ENCODE data around the gene ZNF692.

The ZNF692 gene

DNA sequence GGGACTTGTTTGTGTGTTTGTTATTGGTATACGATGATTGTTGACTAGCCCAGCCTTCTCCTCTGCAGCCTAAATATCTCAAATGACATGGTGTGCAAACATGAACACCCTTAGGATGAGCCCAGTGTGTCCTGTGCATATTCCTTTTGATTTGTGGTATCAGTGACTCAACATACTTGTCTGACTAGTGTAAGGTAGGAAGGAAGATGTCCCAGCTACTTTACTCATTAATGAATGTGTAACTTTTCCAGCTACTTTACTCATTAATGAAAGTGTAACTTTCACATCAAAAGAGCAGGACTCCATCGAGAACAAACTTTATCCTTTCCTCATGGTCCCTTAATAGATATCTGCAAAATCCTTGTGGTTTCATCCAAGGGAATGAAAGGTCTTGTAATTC is 2.7 kb upstream of the ZNF692 start:
- no peak overlapping the region for H3K4me3 ChIP-seq (ENCODE audit: low read length)
- no peak for DNase-seq (ENCODE audit: low read depth)
- TF ChIP-seq, protein P1, sequence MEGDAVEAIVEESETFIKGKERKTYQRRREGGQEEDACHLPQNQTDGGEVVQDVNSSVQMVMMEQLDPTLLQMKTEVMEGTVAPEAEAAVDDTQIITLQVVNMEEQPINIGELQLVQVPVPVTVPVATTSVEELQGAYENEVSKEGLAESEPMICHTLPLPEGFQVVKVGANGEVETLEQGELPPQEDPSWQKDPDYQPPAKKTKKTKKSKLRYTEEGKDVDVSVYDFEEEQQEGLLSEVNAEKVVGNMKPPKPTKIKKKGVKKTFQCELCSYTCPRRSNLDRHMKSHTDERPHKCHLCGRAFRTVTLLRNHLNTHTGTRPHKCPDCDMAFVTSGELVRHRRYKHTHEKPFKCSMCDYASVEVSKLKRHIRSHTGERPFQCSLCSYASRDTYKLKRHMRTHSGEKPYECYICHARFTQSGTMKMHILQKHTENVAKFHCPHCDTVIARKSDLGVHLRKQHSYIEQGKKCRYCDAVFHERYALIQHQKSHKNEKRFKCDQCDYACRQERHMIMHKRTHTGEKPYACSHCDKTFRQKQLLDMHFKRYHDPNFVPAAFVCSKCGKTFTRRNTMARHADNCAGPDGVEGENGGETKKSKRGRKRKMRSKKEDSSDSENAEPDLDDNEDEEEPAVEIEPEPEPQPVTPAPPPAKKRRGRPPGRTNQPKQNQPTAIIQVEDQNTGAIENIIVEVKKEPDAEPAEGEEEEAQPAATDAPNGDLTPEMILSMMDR (conservative IDR thresholded peaks at IDR 0.05; ENCODE audit: low read depth, low read length), result no peak

DNA sequence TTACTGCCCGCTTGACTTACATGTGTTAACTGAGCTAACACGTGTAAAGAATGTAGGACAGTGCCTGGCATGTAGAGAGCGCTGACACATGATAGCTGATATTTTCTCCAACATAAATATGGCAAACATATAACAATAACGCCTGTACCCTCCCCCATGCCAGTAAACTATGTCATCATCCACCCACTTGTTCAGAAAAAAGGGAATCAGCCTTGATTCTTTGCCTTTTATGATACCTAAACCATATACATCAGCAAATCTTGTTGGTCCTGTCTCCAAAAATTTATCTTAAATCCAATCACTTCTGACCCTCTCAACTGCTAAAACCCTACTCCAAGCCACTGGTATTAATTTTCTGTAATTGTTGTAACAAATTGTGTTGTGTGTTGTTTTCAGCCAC is 1.1 kb upstream of the ZNF692 start:
- DNase-seq (ENCODE audit: low read depth), result no peak
- no peak overlapping the region for H3K4me3 ChIP-seq (ENCODE audit: low read length)
- TF ChIP-seq, protein P1 (conservative IDR thresholded peaks at IDR 0.05; ENCODE audit: low read depth, low read length), result no peak

DNA sequence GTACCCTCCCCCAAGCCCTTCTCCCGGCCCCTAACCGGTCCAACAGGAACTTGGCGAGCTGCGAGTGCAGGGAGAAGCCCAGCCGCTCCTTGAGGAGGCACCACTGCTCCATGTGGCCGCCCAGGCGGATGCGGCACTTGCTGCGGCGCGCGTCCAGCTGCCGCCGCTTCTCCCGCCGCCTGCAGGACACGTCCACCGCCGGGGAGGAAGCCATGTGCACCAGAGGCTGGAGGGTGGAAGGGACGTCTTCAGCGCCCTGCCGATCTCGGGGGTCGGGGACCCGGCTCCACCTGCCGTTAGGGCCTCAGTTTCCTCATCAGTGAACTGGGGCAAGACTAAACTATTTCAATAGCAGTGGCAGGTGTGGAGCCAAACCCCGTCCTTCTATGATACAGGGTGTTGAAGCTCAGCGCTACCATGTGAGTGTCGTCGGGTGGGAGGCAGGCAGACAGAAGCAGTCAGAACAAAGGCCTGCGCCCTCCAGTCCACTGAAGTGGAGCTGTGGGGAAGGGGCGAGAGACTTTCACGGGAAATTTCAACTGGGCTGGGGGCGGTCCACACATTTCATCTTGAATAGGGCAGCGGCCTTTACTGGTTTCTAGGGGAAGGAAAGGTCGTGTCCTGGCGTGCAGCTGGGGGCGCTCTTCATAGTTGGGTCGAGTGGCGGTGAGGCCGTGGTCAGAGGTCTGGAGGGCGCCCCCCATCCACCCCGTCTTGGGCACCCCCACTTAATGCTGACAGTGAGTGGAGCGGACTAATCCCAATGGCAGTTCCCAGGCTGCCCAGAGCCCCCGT is 592 bp downstream of the ZNF692 start:
- DNase-seq (ENCODE audit: low read depth), result peak; percentile 21
- H3K4me3 ChIP-seq (ENCODE audit: low read length), result peak overlapping the region; percentile 45
- TF ChIP-seq, protein P1 (conservative IDR thresholded peaks at IDR 0.05; ENCODE audit: low read depth, low read length), result peak; percentile 45

DNA sequence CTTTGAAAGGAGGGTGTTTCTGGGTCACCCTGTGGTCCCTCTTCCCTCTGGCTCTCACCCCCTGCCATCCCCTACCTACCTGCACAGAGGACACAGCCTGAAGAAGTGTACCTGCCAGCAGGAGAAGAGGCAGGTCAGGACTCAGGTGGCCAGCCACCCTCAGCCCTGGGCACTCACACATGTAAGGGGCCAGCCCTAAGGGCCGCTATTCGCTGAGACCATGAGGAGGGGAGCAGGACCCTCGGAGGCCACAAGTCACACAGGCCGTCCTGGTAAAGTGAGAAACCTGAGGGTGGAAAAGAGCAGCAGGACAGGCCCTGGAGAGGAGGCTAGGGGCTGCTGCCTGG is 1.2 kb downstream of the ZNF692 start:
- TF ChIP-seq, protein P1 (conservative IDR thresholded peaks at IDR 0.05; ENCODE audit: low read depth, low read length), result no peak
- H3K4me3 ChIP-seq (ENCODE audit: low read length), result peak overlapping the region; percentile 45
- no peak for DNase-seq (ENCODE audit: low read depth)

DNA sequence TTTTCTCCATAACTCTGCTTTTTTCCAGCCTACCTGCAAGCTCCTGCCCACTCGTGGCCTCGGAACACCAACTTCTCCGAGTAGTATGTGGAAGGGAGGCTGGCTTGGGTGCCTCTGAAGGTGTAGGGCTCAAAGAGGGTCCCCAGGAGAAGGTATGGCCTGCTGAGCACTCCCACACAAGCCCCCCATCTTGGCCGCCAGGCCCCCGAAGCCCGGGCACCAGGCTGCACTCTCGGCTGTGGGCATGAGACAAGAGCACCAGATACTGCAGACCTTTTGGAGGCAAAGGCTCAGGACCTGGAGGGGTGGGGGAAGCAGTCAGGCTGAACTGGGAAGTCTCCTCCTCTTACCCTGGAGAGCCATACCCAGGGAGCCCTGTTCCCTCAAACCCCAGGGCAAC is 1.7 kb downstream of the ZNF692 start:
- TF ChIP-seq, protein P1 (conservative IDR thresholded peaks at IDR 0.05; ENCODE audit: low read depth, low read length), result no peak
- no peak for DNase-seq (ENCODE audit: low read depth)
- H3K4me3 ChIP-seq (ENCODE audit: low read length), result peak overlapping the region; percentile 45

DNA sequence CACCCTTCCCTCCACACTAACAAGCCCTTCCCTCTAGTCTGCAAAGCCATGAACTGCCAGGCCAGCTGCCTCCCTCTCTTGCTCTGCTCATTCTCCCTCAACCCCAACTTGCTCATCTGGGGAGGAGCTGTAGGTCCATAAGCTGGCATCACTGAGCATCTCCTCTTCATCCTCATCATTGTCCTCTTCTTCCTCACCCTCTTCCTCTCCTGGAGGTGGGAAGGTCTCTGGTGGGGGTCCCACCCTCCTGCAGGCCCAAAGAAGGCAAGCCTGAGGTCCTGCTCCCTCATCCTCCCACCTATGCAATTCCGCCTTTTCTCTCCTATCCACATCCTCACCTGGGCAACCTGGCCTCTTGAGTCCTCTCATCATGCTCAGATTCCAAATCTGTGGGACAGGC is 2.7 kb downstream of the ZNF692 start:
- DNase-seq (ENCODE audit: low read depth), result no peak
- TF ChIP-seq, protein P1 (conservative IDR thresholded peaks at IDR 0.05; ENCODE audit: low read depth, low read length), result no peak
- H3K4me3 ChIP-seq (ENCODE audit: low read length), result no peak overlapping the region

DNA sequence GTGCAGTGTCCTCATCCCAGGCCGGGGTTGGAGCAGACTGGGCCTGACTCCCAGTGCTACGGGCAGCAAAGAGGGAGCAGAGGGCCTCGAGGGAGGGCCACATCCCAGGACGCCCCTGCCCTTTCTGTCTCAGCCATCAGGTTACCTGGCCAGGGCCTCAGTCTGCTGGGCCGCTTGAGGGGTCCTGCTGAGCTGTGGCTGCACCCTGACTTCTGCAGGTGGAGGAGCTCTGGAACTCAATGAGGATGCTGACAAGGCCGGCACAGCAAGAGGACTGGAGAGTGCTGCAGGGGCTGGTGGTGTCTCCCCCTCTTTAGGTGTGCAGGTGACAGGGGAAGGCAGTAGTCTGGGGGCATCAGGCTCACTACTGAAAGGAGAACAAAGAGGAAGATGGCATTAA is 3.3 kb downstream of the ZNF692 start:
- H3K4me3 ChIP-seq (ENCODE audit: low read length), result no peak overlapping the region
- no peak for DNase-seq (ENCODE audit: low read depth)
- TF ChIP-seq, protein P1 (conservative IDR thresholded peaks at IDR 0.05; ENCODE audit: low read depth, low read length), result no peak

Data from retinal pigment epithelial cell (primary cell).